ENCODE measurements around the gene ANO1.

ANO1 gene

GRCh38 chr11:70115778-70116177 lies 37.7 kb downstream of the ANO1 start:
- no peak for DNase-seq (ENCODE audit: low spot score)

GRCh38 chr11:70116386-70117065 lies 38.4 kb downstream of the ANO1 start:
- no peak for DNase-seq (ENCODE audit: low spot score)

- no peak for DNase-seq (ENCODE audit: low spot score)
Observed at GRCh38 chr11:70117567-70118145, 39.5 kb downstream of the ANO1 start.

- no peak for DNase-seq (ENCODE audit: low spot score)
Observed at GRCh38 chr11:70118642-70119041, 40.5 kb downstream of the ANO1 start.

GRCh38 chr11:70119502-70119901 lies 41.4 kb downstream of the ANO1 start:
- DNase-seq (ENCODE audit: low spot score) = no peak

GRCh38 chr11:70120674-70121073 lies 42.6 kb downstream of the ANO1 start:
- DNase-seq (ENCODE audit: low spot score) = no peak

- no peak for DNase-seq (ENCODE audit: low spot score)
Observed at GRCh38 chr11:70122490-70123198, 44.5 kb downstream of the ANO1 start.

GRCh38 chr11:70123711-70124110 lies 45.6 kb downstream of the ANO1 start:
- DNase-seq (ENCODE audit: low spot score) = no peak

GRCh38 chr11:70124321-70125000 lies 46.3 kb downstream of the ANO1 start:
- DNase-seq (ENCODE audit: low spot score) = no peak

- DNase-seq (ENCODE audit: low spot score) = no peak
Observed at GRCh38 chr11:70126494-70126893, 48.4 kb downstream of the ANO1 start.

- DNase-seq (ENCODE audit: low spot score) = no peak
Observed at GRCh38 chr11:70127653-70128434, 49.7 kb downstream of the ANO1 start.

GRCh38 chr11:70128435-70128906 lies 50.4 kb downstream of the ANO1 start:
- DNase-seq (ENCODE audit: low spot score) = peak; percentile 46

- no peak for DNase-seq (ENCODE audit: low spot score)
Observed at GRCh38 chr11:70129051-70129592, 51.0 kb downstream of the ANO1 start.

- DNase-seq (ENCODE audit: low spot score) = no peak
Observed at GRCh38 chr11:70130636-70131035, 52.5 kb downstream of the ANO1 start.

- no peak for DNase-seq (ENCODE audit: low spot score)
Observed at GRCh38 chr11:70131606-70132190, 53.6 kb downstream of the ANO1 start.

GRCh38 chr11:70132641-70133040 lies 54.5 kb downstream of the ANO1 start:
- DNase-seq (ENCODE audit: low spot score) = no peak

GRCh38 chr11:70133771-70134335 lies 55.7 kb downstream of the ANO1 start:
- no peak for DNase-seq (ENCODE audit: low spot score)

- no peak for DNase-seq (ENCODE audit: low spot score)
Observed at GRCh38 chr11:70134490-70134889, 56.4 kb downstream of the ANO1 start.

GRCh38 chr11:70135142-70135541 lies 57.0 kb downstream of the ANO1 start:
- no peak for DNase-seq (ENCODE audit: low spot score)

- no peak for DNase-seq (ENCODE audit: low spot score)
Observed at GRCh38 chr11:70135625-70136059, 57.5 kb downstream of the ANO1 start.

GRCh38 chr11:70137383-70137782 lies 59.3 kb downstream of the ANO1 start:
- no peak for DNase-seq (ENCODE audit: low spot score)

Measured in SW480 (cell line).